Neuronal stem cell (in vitro differentiated cells): ENCODE data around the gene EEF1AKMT4.

Experiments used
- DNase-seq: peaks from one replicate; pipeline ENCODE4 v3.0.0-alpha.2; 2013; ENCODE audit warnings: low spot score
- H2AFZ ChIP-seq: one replicate; pipeline ENCODE4 v1.6.1; 2013; ENCODE audit warnings: mild to moderate bottlenecking, low read length, inconsistent platforms
- H2AK5ac ChIP-seq: 2 replicates; pipeline ENCODE4 v1.6.1; 2013; ENCODE audit warnings: low read depth, mild to moderate bottlenecking, inconsistent platforms, low read length, moderate library complexity, mixed read lengths
- H2BK120ac ChIP-seq: 2 replicates; pipeline ENCODE4 v1.6.1; 2013; ENCODE audit warnings: low read depth, mild to moderate bottlenecking, inconsistent platforms, low read length, moderate library complexity, mixed read lengths
- H2BK12ac ChIP-seq: one replicate; pipeline ENCODE4 v1.6.1; 2013; ENCODE audit warnings: low read length, inconsistent platforms
- H2BK15ac ChIP-seq: 2 replicates; pipeline ENCODE4 v1.6.1; 2013; ENCODE audit warnings: mild to moderate bottlenecking, low read length, inconsistent platforms, mixed read lengths
- H2BK5ac ChIP-seq: one replicate; pipeline ENCODE4 v1.6.1; 2013; ENCODE audit warnings: inconsistent platforms, mild to moderate bottlenecking, low read length, moderate library complexity
- H3K14ac ChIP-seq: one replicate; pipeline ENCODE4 v1.6.1; 2013; ENCODE audit warnings: low read length, inconsistent platforms
- H3K18ac ChIP-seq: 2 replicates; pipeline ENCODE4 v1.6.1; 2013; ENCODE audit warnings: low read length, inconsistent platforms
- H3K23ac ChIP-seq: 2 replicates; pipeline ENCODE4 v1.6.1; 2013; ENCODE audit warnings: low read depth, mild to moderate bottlenecking, mixed read lengths, low read length, inconsistent platforms; ENCODE audit not compliant: poor library complexity
- H3K27ac ChIP-seq: replicated peaks from 3 replicates; pipeline ENCODE4 v1.5.1; 2013; ENCODE audit warnings: low read length, inconsistent platforms
- H3K27me3 ChIP-seq, 3 experiments: 2 replicates each; pipeline ENCODE4 v1.6.1; 2013; ENCODE audit warnings: low read length in 3 of 3, mild to moderate bottlenecking in 2 of 3, inconsistent platforms in 1 of 3, low read depth in 1 of 3, mixed read lengths in 1 of 3, moderate library complexity in 1 of 3; ENCODE audit not compliant: control insufficient read depth in 3 of 3, insufficient read depth in 3 of 3
- H3K36me3 ChIP-seq, 2 donors: replicated peaks in 1 of 2; 2 replicates each; pipeline ENCODE4 v1.6.1; 2013; ENCODE audit warnings: low read length in 2 of 2; ENCODE audit not compliant: control insufficient read depth in 2 of 2, insufficient read depth in 2 of 2
- H3K4ac ChIP-seq: 2 replicates; pipeline ENCODE4 v1.6.1; 2013; ENCODE audit warnings: inconsistent platforms, mild to moderate bottlenecking, low read length, moderate library complexity
- H3K4me1 ChIP-seq, 2 donors: 1 replicate in 1 of 2; 2 replicates in 1 of 2; pipeline ENCODE4 v1.6.1; 2013; ENCODE audit warnings: low read length in 2 of 2, low read depth in 1 of 2; ENCODE audit not compliant: control insufficient read depth in 2 of 2, insufficient read depth in 1 of 2
- H3K4me2 ChIP-seq: one replicate; pipeline ENCODE4 v1.6.1; 2013; ENCODE audit warnings: mild to moderate bottlenecking, low read length, inconsistent platforms; ENCODE audit not compliant: insufficient read depth, poor library complexity, severe bottlenecking
- H3K4me3 ChIP-seq, 2 donors: 2 replicates each; pipeline ENCODE4 v1.5.1; 2013; ENCODE audit warnings: low read length in 2 of 2, mild to moderate bottlenecking in 2 of 2, inconsistent platforms in 1 of 2, moderate library complexity in 1 of 2
- H3K79me1 ChIP-seq: one replicate; pipeline ENCODE4 v1.6.1; 2013; ENCODE audit warnings: low read depth, mild to moderate bottlenecking, inconsistent platforms, low read length, moderate library complexity
- H3K9ac ChIP-seq: one replicate; pipeline ENCODE4 v1.6.1; 2013; ENCODE audit warnings: mild to moderate bottlenecking, low read depth, low read length, inconsistent platforms; ENCODE audit not compliant: poor library complexity
- H3K9me3 ChIP-seq, 2 donors: replicated peaks in 1 of 2; 2 replicates each; pipeline versions ENCODE3 to v1.6.1; 2013; ENCODE audit warnings: low read length in 2 of 2, mild to moderate bottlenecking in 2 of 2, inconsistent platforms in 1 of 2, low read depth in 1 of 2, mixed read lengths in 1 of 2, moderate library complexity in 1 of 2; ENCODE audit not compliant: control insufficient read depth in 2 of 2, insufficient read depth in 1 of 2
- H4K8ac ChIP-seq: one replicate; pipeline ENCODE4 v1.6.1; 2013; ENCODE audit warnings: low read depth, mild to moderate bottlenecking, inconsistent platforms, low read length, moderate library complexity
- H4K91ac ChIP-seq: one replicate; pipeline ENCODE4 v1.6.1; 2013; ENCODE audit warnings: low read length, low read depth, mild to moderate bottlenecking, inconsistent platforms; ENCODE audit not compliant: poor library complexity
- WGBS, 2 donors: extraction: QIAGEN DNeasy Blood & Tissue Kit; methylation state at CpG; one replicate each; pipeline ENCODE4 v1.1.7; 2013; ENCODE audit warnings: missing lambda C conversion rate in 2 of 2, mixed read lengths in 1 of 2; ENCODE audit not compliant: insufficient read length in 2 of 2, insufficient replicate concordance in 1 of 2; ENCODE audit errors: extremely low coverage in 2 of 2; 5-methylcytosine and 5-hydroxymethylcytosine counted together

Gene EEF1AKMT4

DNA sequence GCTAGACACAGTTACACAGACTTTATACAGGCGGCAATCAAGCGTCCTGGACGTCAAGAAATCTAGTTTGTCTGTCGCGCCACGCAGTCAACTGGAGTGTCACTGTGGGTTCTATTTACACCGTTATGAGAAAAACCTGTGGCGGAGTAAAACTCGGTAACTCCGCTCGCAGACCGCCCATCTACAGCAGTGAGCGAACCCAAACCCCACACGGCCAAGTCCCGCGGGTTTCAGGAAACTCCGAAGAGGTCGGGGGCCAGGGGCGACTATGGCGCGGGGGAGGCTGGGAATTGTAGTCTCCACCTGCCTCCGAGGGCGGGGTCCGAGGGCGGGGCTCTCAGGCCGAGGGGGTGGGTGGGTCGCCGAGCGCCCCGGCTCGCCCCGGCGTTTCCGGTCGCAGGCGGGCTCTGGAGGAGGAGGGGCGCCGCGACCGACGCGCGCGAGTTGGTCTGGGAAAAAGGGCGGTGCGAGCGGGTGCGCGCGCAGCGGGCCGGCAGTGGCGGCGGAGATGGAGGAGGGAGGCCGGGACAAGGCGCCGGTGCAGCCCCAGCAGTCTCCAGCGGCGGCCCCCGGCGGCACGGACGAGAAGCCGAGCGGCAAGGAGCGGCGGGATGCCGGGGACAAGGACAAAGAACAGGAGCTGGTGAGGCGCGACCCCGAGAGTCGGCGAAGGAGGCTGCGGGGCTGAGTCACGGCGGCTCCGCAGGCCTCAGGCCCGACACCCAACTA is 49.5 kb downstream of the EEF1AKMT4 start, which contains the start of gene PSMD2:
TSS of gene PSMD2 (plus strand) at position 483 of the 729 bp plus-strand sequence. CDS start at position 509, 26 bp downstream.
- H3K18ac ChIP-seq, result peak within 1 kb of the TSS; percentile 84
- DNase-seq, result peak; percentile 96
- H3K9ac ChIP-seq, result peak within 1 kb of the TSS; percentile 96
- H4K91ac ChIP-seq, result no peak within 1 kb of the TSS
- peak within 1 kb of the TSS; percentile 78 for H3K4me2 ChIP-seq
- peaks cover 6% of the 10 kb centered on the region for H3K79me1 ChIP-seq
- peak within 1 kb of the TSS; percentile 92 for H3K23ac ChIP-seq
- peak within 1 kb of the TSS; percentile 61 for H2BK12ac ChIP-seq
- peak within 1 kb of the TSS; percentile 35 for H2BK5ac ChIP-seq
- H3K4me1 ChIP-seq, result peaks cover 3 to 6% of the 10 kb centered on the region in 2 donors
- no peak within 1 kb of the TSS for H4K8ac ChIP-seq
- peak within 1 kb of the TSS; percentile 57 for H3K14ac ChIP-seq
- no peaks in the 10 kb centered on the region for H3K9me3 ChIP-seq
- peak within 1 kb of the TSS; percentile 86 to 94 for H3K4me3 ChIP-seq
- H3K36me3 ChIP-seq, result peaks cover 31 to 40% of the 10 kb centered on the region in 2 donors
- no peak within 1 kb of the TSS for H2BK15ac ChIP-seq
- no peak within 1 kb of the TSS for H3K4ac ChIP-seq
- no peak within 1 kb of the TSS for H2BK120ac ChIP-seq
- H2AFZ ChIP-seq, result peak within 1 kb of the TSS; percentile 96
- WGBS, 2 donors, result no CpG with 5 or more reads among the region's 78 CpGs
- peak within 1 kb of the TSS; percentile 78 for H2AK5ac ChIP-seq
- H3K27me3 ChIP-seq, result peaks cover 0 to 11% (median 0%) of the 10 kb centered on the region in 3 experiments
- peak within 1 kb of the TSS; percentile 18 for H3K27ac ChIP-seq

DNA sequence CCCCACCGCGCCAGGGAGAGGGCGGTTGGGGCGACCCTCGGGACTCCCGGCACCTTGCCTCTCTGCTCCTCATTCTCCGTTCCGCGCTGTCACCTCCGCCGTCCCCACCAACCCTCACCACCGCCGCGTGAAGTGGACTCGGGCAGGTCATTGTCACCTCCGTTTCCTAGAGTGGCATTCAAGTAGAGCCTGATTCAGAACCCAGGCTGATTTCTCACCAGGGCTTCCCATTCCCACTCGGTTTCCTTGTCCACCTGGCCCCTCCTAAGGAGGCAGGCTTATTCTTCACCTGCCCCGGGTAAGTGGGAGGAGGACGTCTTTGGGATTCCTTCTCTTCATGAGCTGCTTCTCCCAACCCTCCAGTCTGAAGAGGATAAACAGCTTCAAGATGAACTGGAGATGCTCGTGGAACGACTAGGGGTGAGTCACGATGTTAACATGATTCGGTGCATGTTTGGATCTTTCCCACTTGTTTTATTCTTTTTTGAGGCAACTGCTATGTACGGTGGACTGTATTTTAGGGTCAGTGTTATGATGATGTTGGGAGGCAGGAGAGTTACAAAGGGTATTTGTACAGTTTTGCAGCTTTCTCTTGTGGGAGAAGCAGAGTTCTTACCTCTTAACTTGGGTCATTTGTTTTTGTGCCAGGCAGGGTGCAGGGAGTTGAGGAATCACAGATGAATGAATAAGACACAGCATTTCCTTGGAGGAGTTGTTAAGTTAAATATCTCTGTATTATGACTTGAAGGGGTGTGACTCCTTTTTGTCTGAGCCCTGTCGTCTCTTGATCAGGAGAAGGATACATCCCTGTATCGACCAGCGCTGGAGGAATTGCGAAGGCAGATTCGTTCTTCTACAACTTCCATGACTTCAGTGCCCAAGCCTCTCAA is 50.3 kb downstream of the EEF1AKMT4 start:
- peak overlapping the region; percentile 92 for H3K23ac ChIP-seq
- peak overlapping the region; percentile 78 for H3K4me2 ChIP-seq
- peaks cover 3 to 6% of the 10 kb centered on the region in 2 donors for H3K4me1 ChIP-seq
- no peak overlapping the region for H4K91ac ChIP-seq
- H3K36me3 ChIP-seq, result peaks cover 36 to 48% of the 10 kb centered on the region in 2 donors
- H2AFZ ChIP-seq, result peak overlapping the region; percentile 87
- H3K27ac ChIP-seq, result no peak overlapping the region
- peak overlapping the region; percentile 57 for H3K14ac ChIP-seq
- no peak overlapping the region for H2BK15ac ChIP-seq
- H3K4me3 ChIP-seq, result peak overlapping the region; percentile 86 to 94
- H2AK5ac ChIP-seq, result peak overlapping the region; percentile 78
- H3K79me1 ChIP-seq, result peaks cover 6% of the 10 kb centered on the region
- peak overlapping the region; percentile 35 for H2BK5ac ChIP-seq
- H2BK120ac ChIP-seq, result no peak overlapping the region
- H3K4ac ChIP-seq, result no peak overlapping the region
- no peak for DNase-seq
- peak overlapping the region; percentile 96 for H3K9ac ChIP-seq
- H3K27me3 ChIP-seq, result peaks cover 0 to 9% (median 0%) of the 10 kb centered on the region in 3 experiments
- H3K18ac ChIP-seq, result peak overlapping the region; percentile 84
- H2BK12ac ChIP-seq, result no peak overlapping the region
- WGBS, 2 donors, result no CpG with 5 or more reads among the region's 29 CpGs
- no peak overlapping the region for H4K8ac ChIP-seq
- H3K9me3 ChIP-seq, result no peaks in the 10 kb centered on the region

DNA sequence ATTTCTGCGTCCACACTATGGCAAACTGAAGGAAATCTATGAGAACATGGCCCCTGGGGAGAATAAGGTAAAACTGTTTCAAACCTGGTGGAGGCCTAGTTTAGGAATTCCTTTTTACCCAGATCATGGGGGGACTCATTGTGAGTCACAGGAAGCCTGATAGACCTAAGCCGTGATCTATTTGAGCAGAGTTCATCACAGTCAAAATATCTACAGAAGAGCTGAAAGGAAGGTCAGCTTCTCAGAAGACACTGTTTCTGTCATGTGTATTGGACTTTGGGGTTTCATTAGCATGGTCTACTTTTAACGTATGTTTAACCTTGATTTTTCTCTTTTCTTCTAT is 50.9 kb downstream of the EEF1AKMT4 start:
- Histone ChIP-seq H4K91ac (no peak overlapping the region), H3K27me3 (peaks cover 0 to 3% (median 0%) of the 10 kb centered on the region in 3 experiments), H3K4me2 (no peak overlapping the region), H3K36me3 (peaks cover 36 to 54% of the 10 kb centered on the region in 2 donors), H3K4me3 (peak overlapping the region in 1 of 2 donors; percentile 86), H3K27ac (no peak overlapping the region), H3K4ac (no peak overlapping the region), H3K79me1 (peaks cover 6% of the 10 kb centered on the region), H3K14ac (no peak overlapping the region), H2BK15ac (no peak overlapping the region), H4K8ac (no peak overlapping the region), H3K23ac (no peak overlapping the region), H2AK5ac (no peak overlapping the region), H3K9me3 (no peaks in the 10 kb centered on the region), H3K18ac (no peak overlapping the region), H2BK12ac (no peak overlapping the region), H2BK120ac (no peak overlapping the region), H2AFZ (no peak overlapping the region), H3K9ac (no peak overlapping the region), H3K4me1 (peaks cover 3 to 6% of the 10 kb centered on the region in 2 donors), H2BK5ac (no peak overlapping the region)
- no peak for DNase-seq
- WGBS, 2 donors, result no CpG with 5 or more reads among the region's 3 CpGs

DNA sequence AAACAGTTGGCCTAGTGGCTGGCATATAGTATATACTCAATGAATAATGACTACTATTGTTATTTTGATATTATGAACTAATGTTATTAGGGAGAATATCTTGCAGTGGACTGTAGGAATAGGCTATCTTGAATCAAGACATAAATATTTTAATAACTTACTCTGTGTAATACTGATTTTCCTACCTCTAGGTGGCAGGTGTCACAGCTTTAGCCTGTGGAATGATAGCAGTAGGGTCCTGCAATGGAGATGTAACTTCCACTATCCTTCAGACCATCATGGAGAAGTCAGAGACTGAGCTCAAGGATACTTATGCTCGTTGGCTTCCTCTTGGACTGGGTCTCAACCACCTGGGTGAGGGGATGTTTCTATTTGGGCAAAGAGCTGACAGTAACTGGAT is 56.1 kb downstream of the EEF1AKMT4 start:
- Histone ChIP-seq H3K9me3 (no peaks in the 10 kb centered on the region), H2BK120ac (no peak overlapping the region), H3K27ac (no peak overlapping the region), H4K91ac (no peak overlapping the region), H3K9ac (no peak overlapping the region), H3K79me1 (no peaks in the 10 kb centered on the region), H3K4me1 (no peaks in the 10 kb centered on the region), H3K4ac (no peak overlapping the region), H3K27me3 (no peaks in the 10 kb centered on the region), H3K36me3 (peaks cover 64 to 91% of the 10 kb centered on the region in 2 donors), H2BK12ac (no peak overlapping the region), H4K8ac (no peak overlapping the region), H3K23ac (no peak overlapping the region), H2AK5ac (no peak overlapping the region), H3K14ac (no peak overlapping the region), H3K4me2 (no peak overlapping the region), H2AFZ (no peak overlapping the region), H2BK15ac (no peak overlapping the region), H3K4me3 (no peak overlapping the region), H2BK5ac (no peak overlapping the region), H3K18ac (no peak overlapping the region)
- WGBS, 2 donors, result no CpG with 5 or more reads among the region's 1 CpG
- DNase-seq, result no peak
